H9 (cell line): ENCODE data around the gene MON2. TPM values are rescaled to one million over a fixed set of nuclear protein-coding genes. Genes with fewer than 3 reads are reported as not detected.
A peak's percentile ranks its signal among the peaks of the same experiment; 100 is the strongest.

Experiments
- DNase-seq: peaks from one replicate; pipeline ENCODE4 v3.0.0-alpha.2; 2017
- H2AFZ ChIP-seq: one replicate; pipeline ENCODE4 v1.6.1; 2013; ENCODE audit warnings: mild to moderate bottlenecking, low read length, control low read depth, moderate library complexity
- H2AK5ac ChIP-seq: 2 replicates; pipeline ENCODE4 v1.6.1; 2013; ENCODE audit warnings: low read length, control low read depth, mixed read lengths; ENCODE audit not compliant: insufficient read length
- H2BK120ac ChIP-seq: one replicate; pipeline ENCODE4 v1.6.1; 2013; ENCODE audit warnings: low read depth, mild to moderate bottlenecking, low read length, control low read depth, inconsistent platforms; ENCODE audit not compliant: poor library complexity, severe bottlenecking
- H2BK12ac ChIP-seq: 2 replicates; pipeline ENCODE4 v1.6.1; 2013; ENCODE audit warnings: low read length, control low read depth, mixed read lengths, low read depth; ENCODE audit not compliant: insufficient read length
- H2BK15ac ChIP-seq: 2 replicates; pipeline ENCODE4 v1.6.1; 2013; ENCODE audit warnings: low read depth, low read length, control low read depth
- H2BK20ac ChIP-seq: one replicate; pipeline ENCODE4 v1.6.1; 2013; ENCODE audit warnings: low read depth, mild to moderate bottlenecking, low read length, control low read depth, inconsistent platforms; ENCODE audit not compliant: poor library complexity, severe bottlenecking
- H2BK5ac ChIP-seq: 2 replicates; pipeline ENCODE4 v1.6.1; 2013; ENCODE audit warnings: low read length, control low read depth, mixed read lengths; ENCODE audit not compliant: insufficient read length
- H3K14ac ChIP-seq: 2 replicates; pipeline ENCODE4 v1.6.1; 2013; ENCODE audit warnings: low read length, control low read depth; ENCODE audit not compliant: insufficient read depth
- H3K18ac ChIP-seq: 2 replicates; pipeline ENCODE4 v1.6.1; 2013; ENCODE audit warnings: low read depth, mild to moderate bottlenecking, mixed read lengths, low read length, control low read depth; ENCODE audit not compliant: insufficient read length
- H3K23ac ChIP-seq: 2 replicates; pipeline ENCODE4 v1.6.1; 2013; ENCODE audit warnings: low read length, control low read depth, mixed read lengths, low read depth; ENCODE audit not compliant: insufficient read length
- H3K23me2 ChIP-seq: 2 replicates; pipeline ENCODE4 v1.6.1; 2013; ENCODE audit warnings: low read depth, mild to moderate bottlenecking, mixed read lengths, low read length, control low read depth; ENCODE audit not compliant: insufficient read length, poor library complexity, severe bottlenecking
- H3K27ac ChIP-seq: 2 replicates; pipeline ENCODE4 v1.5.1; 2013; ENCODE audit warnings: low read length, control low read depth, mixed read lengths, low read depth; ENCODE audit not compliant: insufficient read length
- H3K27me3 ChIP-seq: 2 replicates; pipeline ENCODE4 v1.6.1; 2013; ENCODE audit warnings: low read length, control low read depth, inconsistent platforms; ENCODE audit not compliant: insufficient read depth
- H3K4ac ChIP-seq: 2 replicates; pipeline ENCODE4 v1.6.1; 2013; ENCODE audit warnings: low read depth, mild to moderate bottlenecking, control low read depth, inconsistent platforms, low read length, moderate library complexity
- H3K4me1 ChIP-seq: 2 replicates; pipeline ENCODE4 v1.6.1; 2013; ENCODE audit warnings: low read length, control low read depth, inconsistent platforms; ENCODE audit not compliant: insufficient read depth
- H3K4me2 ChIP-seq: 2 replicates; pipeline ENCODE4 v1.6.1; 2013; ENCODE audit warnings: low read length, control low read depth, mixed read lengths; ENCODE audit not compliant: insufficient read length, insufficient read depth
- H3K56ac ChIP-seq: 2 replicates; pipeline ENCODE4 v1.6.1; 2013; ENCODE audit warnings: low read depth, mild to moderate bottlenecking, mixed read lengths, low read length, control low read depth; ENCODE audit not compliant: insufficient read length
- H3K79me1 ChIP-seq: 2 replicates; pipeline ENCODE4 v1.6.1; 2013; ENCODE audit warnings: low read depth, mild to moderate bottlenecking, moderate library complexity, low read length, control low read depth, inconsistent platforms; ENCODE audit not compliant: insufficient read depth, poor library complexity, severe bottlenecking
- H3K79me2 ChIP-seq: 2 replicates; pipeline ENCODE4 v1.6.1; 2013; ENCODE audit warnings: low read length, control low read depth, inconsistent platforms; ENCODE audit not compliant: insufficient read depth
- H3K9ac ChIP-seq: 2 replicates; pipeline ENCODE4 v1.6.1; 2013; ENCODE audit warnings: low read length, control low read depth, mixed read lengths; ENCODE audit not compliant: insufficient read length; ENCODE audit errors: extremely low read depth
- H3K9me3 ChIP-seq: one replicate; pipeline ENCODE4 v1.6.1; 2013; ENCODE audit warnings: low read depth, low read length, inconsistent platforms; ENCODE audit not compliant: control insufficient read depth
- H3T11ph ChIP-seq: one replicate; pipeline ENCODE4 v1.6.1; 2013; ENCODE audit warnings: mild to moderate bottlenecking, low read length, control low read depth, inconsistent platforms
- H4K20me1 ChIP-seq: one replicate; pipeline ENCODE4 v1.6.1; 2013; ENCODE audit not compliant: control insufficient read depth, insufficient read length, insufficient read depth
- H4K5ac ChIP-seq: 2 replicates; pipeline ENCODE4 v1.6.1; 2013; ENCODE audit warnings: low read depth, mild to moderate bottlenecking, mixed read lengths, low read length, control low read depth; ENCODE audit not compliant: insufficient read length
- H4K8ac ChIP-seq: replicated peaks from 2 replicates; pipeline ENCODE4 v1.6.1; 2013; ENCODE audit warnings: low read length, control low read depth, mixed read lengths, low read depth; ENCODE audit not compliant: insufficient read length
- H4K91ac ChIP-seq: 2 replicates; pipeline ENCODE4 v1.6.1; 2013; ENCODE audit warnings: low read depth, mild to moderate bottlenecking, moderate library complexity, mixed read lengths, low read length, control low read depth; ENCODE audit not compliant: insufficient read length
- H3K27ac Mint-ChIP-seq, 3 experiments: 2 replicates in 2 of 3; 3 replicates in 1 of 3; pipeline ENCODE4 v1.8.0; 2020 to 2021; ENCODE audit warnings: mixed read lengths in 3 of 3, mild to moderate bottlenecking in 1 of 3, moderate library complexity in 1 of 3
- H3K27me3 Mint-ChIP-seq: 2 replicates; pipeline ENCODE4 v1.8.0; 2021; ENCODE audit warnings: low read depth, mild to moderate bottlenecking, moderate library complexity, mixed read lengths
- H3K36me3 Mint-ChIP-seq, 3 experiments: 2 replicates in 2 of 3; 3 replicates in 1 of 3; pipeline ENCODE4 v1.8.0; 2020 to 2021; ENCODE audit warnings: low read depth in 3 of 3, mixed read lengths in 3 of 3; ENCODE audit not compliant: insufficient read depth in 1 of 3
- H3K4me1 Mint-ChIP-seq, 2 experiments: 2 replicates each; pipeline ENCODE4 v1.8.0; 2020; ENCODE audit warnings: mixed read lengths in 2 of 2
- H3K4me3 Mint-ChIP-seq, 2 experiments: 2 replicates in 1 of 2; 3 replicates in 1 of 2; pipeline ENCODE4 v1.8.0; 2020 to 2021; ENCODE audit warnings: mild to moderate bottlenecking in 2 of 2, mixed read lengths in 2 of 2, moderate library complexity in 1 of 2
- H3K9me3 Mint-ChIP-seq, 2 experiments: 2 replicates in 1 of 2; 3 replicates in 1 of 2; pipeline ENCODE4 v1.8.0; 2020; ENCODE audit warnings: mild to moderate bottlenecking in 2 of 2, mixed read lengths in 2 of 2, moderate library complexity in 1 of 2
- WGBS: extraction: QIAGEN DNeasy Blood & Tissue Kit; methylation state at CpG from one replicate; pipeline ENCODE4 v1.1.7; 2013; ENCODE audit warnings: missing lambda C conversion rate, low lambda C conversion rate, mixed read lengths; ENCODE audit not compliant: insufficient read length; ENCODE audit errors: extremely low coverage; 5-methylcytosine and 5-hydroxymethylcytosine counted together
- total RNA-seq: library from RNA; stranded (reverse); gene quantifications from 2 replicates; pipeline ENCODE4 v1.2.1, GENCODE V29; 2021
- TF ChIP-seq, protein P1 (sequence below): fragments of 200-600 bp; sonication (generic); conservative IDR thresholded peaks from 3 replicates; pipeline ENCODE4 v1.8.0; 2021; ENCODE audit warnings: antibody characterized with exemption, mild to moderate bottlenecking

The MON2 gene
- total RNA-seq, 1 experiment from 2014 or later = 21.9 TPM

DNA sequence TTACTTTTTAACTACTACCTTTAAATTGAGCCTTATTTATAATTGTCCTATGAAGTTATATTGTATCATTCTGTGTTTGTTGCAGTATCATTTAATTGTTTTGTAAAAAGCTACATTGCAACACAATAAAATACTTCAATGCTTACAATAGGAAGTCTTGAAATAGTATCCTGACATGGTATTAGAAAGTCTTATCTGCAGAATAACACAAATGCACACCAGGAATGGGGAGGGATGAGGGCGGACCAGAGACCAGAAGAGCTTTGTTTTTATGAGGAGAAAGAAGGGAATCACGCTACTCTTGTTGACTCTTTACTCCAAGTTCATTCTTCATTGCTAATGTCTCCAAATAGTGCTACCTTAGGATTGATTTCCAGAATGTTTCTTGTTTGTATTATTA is 120.2 kb downstream of the MON2 start:
- H4K5ac ChIP-seq = no peak overlapping the region
- Mint-ChIP-seq H3K4me3 (no peak overlapping the region), H3K27me3 (no peaks in the 10 kb centered on the region), H3K27ac (peak overlapping the region in 1 of 3 experiments; percentile 38; a peak in 1 of 7 replicates), H3K9me3 (no peaks in the 10 kb centered on the region), H3K4me1 (peaks cover 7 to 9% of the 10 kb centered on the region in 2 experiments), H3K36me3 (peaks cover 0 to 13% (median 11%) of the 10 kb centered on the region in 3 experiments; a peak in 2 of 7 replicates)
- H3K79me2 ChIP-seq = no peaks in the 10 kb centered on the region
- H3K56ac ChIP-seq = no peak overlapping the region
- H3K79me1 ChIP-seq = no peaks in the 10 kb centered on the region
- H2AFZ ChIP-seq = no peak overlapping the region
- no CpG with 5 or more reads among the region's 2 CpGs for WGBS
- no peak overlapping the region for H4K8ac ChIP-seq
- H3K4me1 ChIP-seq = no peaks in the 10 kb centered on the region; the same call in 1 of the 2 replicates
- no peak overlapping the region for H3K18ac ChIP-seq
- H3K23me2 ChIP-seq = no peaks in the 10 kb centered on the region
- H3T11ph ChIP-seq = no peak overlapping the region
- H3K27ac ChIP-seq = no peak overlapping the region
- DNase-seq = no peak
- H4K91ac ChIP-seq = no peak overlapping the region
- no peak overlapping the region for H3K9ac ChIP-seq
- H2BK15ac ChIP-seq = no peak overlapping the region
- no peak overlapping the region for H3K4ac ChIP-seq
- no peak overlapping the region for H2BK20ac ChIP-seq
- no peak overlapping the region for H2AK5ac ChIP-seq
- no peaks in the 10 kb centered on the region for H3K27me3 ChIP-seq
- H2BK12ac ChIP-seq = no peak overlapping the region
- TF ChIP-seq, protein P1, sequence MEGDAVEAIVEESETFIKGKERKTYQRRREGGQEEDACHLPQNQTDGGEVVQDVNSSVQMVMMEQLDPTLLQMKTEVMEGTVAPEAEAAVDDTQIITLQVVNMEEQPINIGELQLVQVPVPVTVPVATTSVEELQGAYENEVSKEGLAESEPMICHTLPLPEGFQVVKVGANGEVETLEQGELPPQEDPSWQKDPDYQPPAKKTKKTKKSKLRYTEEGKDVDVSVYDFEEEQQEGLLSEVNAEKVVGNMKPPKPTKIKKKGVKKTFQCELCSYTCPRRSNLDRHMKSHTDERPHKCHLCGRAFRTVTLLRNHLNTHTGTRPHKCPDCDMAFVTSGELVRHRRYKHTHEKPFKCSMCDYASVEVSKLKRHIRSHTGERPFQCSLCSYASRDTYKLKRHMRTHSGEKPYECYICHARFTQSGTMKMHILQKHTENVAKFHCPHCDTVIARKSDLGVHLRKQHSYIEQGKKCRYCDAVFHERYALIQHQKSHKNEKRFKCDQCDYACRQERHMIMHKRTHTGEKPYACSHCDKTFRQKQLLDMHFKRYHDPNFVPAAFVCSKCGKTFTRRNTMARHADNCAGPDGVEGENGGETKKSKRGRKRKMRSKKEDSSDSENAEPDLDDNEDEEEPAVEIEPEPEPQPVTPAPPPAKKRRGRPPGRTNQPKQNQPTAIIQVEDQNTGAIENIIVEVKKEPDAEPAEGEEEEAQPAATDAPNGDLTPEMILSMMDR = no peak
- H3K4me2 ChIP-seq = no peak overlapping the region
- no peak overlapping the region for H3K14ac ChIP-seq
- no peak overlapping the region for H3K23ac ChIP-seq
- no peaks in the 10 kb centered on the region for H3K9me3 ChIP-seq
- no peak overlapping the region for H2BK5ac ChIP-seq
- no peaks in the 10 kb centered on the region for H4K20me1 ChIP-seq
- H2BK120ac ChIP-seq = no peak overlapping the region
